AG04450 (cell line): Measurements from ENCODE around the gene SBK2. TPM values are rescaled to one million over a fixed set of nuclear protein-coding genes. Genes with fewer than 3 reads are reported as not detected.
A peak's percentile ranks its signal among the peaks of the same experiment; 100 is the strongest.
"Not testable (repeated sequence)": the region's sequence is repeated elsewhere in the genome, so short reads cannot be mapped to it uniquely, and the experiment has no call there.

Experiments
- CTCF ChIA-PET: fragments of 300-600, 350-600 bp; formaldehyde crosslinking; extraction: SDS; loops from one replicate; lab custom pipeline; 2022; ENCODE audit warnings: antibody characterized with exemption, inconsistent platforms; lab: Charles Lee
- POLR2A ChIA-PET: fragments of 350-600 bp; formaldehyde crosslinking; extraction: SDS; loops from one replicate; lab custom pipeline; 2021; ENCODE audit warnings: antibody characterized with exemption, inconsistent platforms; lab: Yijun Ruan, JAX
- DNase-seq: peaks from one replicate; pipeline ENCODE4 v3.0.0-alpha.2; 2011; ENCODE audit warnings: low read depth, low spot score
- H3K27ac ChIP-seq: one replicate; pipeline ENCODE4 v1.5.1; 2012; ENCODE audit warnings: low read depth, low read length, control low read depth
- H3K27me3 ChIP-seq: one replicate; pipeline ENCODE4 v1.6.0; 2012; ENCODE audit warnings: low read length; ENCODE audit not compliant: control insufficient read depth, insufficient read depth
- H3K4me3 ChIP-seq: 2 replicates; pipeline ENCODE4 v1.5.1; 2011; ENCODE audit warnings: mild to moderate bottlenecking, low read depth, low read length, control low read depth
- H3K9me3 ChIP-seq: 2 replicates; pipeline ENCODE4 v1.5.1; 2012; ENCODE audit warnings: low read length; ENCODE audit not compliant: control insufficient read depth, insufficient read depth
- polyA plus RNA-seq: library from polyadenylated mRNA; depleted of rRNA; stranded (reverse); fragments of >200 nt; gene quantifications from 2 replicates; pipeline ENCODE4 v1.2.3, GENCODE V29; 2011
- TF ChIP-seq, protein P1 (sequence below): IDR thresholded peaks from 2 replicates; pipeline ENCODE4 v1.5.1; 2011; ENCODE audit warnings: low read depth, low read length, control low read depth, inconsistent platforms

Gene SBK2
- polyA plus RNA-seq, 1 experiment: 0.10 TPM

DNA sequence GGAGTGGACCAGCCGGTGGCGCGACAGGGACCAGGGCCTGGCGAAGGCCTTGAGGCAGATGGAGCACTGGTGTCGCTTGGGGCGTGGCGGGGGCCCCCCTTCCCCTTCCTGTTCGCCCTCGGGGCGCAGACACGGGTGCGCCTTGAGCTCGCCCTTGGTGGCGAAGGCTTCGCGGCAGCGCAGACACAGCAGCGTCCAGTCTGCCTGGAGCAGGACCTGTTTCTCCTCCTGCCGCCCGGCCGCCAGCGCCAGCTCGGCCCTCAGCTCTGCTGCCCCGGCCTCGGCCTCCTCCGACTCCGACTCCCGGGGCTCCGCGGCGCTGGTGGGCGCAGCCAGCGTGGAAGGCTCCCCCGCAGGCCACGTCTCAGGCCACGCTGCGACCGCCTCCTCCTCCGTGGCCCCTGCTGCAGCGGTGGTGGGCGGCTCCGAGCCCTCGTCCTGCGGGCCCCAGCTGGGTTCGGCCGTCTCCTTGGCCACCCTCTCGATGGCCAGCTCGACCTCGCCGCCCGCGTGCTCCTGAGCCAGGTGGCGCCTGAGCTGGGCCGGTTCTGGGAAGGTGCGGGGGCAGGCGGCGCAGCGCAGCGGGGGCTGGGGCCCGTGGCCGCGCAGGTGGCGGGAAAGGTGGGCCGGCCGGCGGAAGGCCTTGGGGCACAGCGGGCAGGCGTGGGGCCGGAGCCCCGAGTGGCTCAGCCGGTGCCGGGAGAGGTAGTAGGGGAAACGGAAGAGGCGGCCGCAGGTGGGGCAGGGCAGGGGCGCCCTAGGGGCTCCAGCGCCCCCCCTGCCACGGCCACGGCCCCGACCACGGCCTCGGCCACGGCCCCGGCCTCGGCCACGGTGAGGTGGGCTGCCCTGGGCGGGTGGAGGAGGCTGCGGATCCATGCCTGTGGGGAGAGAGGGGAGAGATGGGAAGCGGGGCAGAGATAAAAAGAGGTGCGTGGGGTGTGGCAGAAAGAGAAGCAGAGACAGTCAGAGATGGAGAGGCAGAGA lies 42.1 kb upstream of the SBK2 start:
- POLR2A ChIA-PET: no interaction called here
- Histone ChIP-seq H3K4me3 (peak overlapping the region; percentile 96), H3K9me3 (no peaks in the 10 kb centered on the region; the same call in 1 of the 2 replicates), H3K27ac (no peak overlapping the region), H3K27me3 (no peaks in the 10 kb centered on the region)
- no peak for DNase-seq
- TF ChIP-seq, protein P1, sequence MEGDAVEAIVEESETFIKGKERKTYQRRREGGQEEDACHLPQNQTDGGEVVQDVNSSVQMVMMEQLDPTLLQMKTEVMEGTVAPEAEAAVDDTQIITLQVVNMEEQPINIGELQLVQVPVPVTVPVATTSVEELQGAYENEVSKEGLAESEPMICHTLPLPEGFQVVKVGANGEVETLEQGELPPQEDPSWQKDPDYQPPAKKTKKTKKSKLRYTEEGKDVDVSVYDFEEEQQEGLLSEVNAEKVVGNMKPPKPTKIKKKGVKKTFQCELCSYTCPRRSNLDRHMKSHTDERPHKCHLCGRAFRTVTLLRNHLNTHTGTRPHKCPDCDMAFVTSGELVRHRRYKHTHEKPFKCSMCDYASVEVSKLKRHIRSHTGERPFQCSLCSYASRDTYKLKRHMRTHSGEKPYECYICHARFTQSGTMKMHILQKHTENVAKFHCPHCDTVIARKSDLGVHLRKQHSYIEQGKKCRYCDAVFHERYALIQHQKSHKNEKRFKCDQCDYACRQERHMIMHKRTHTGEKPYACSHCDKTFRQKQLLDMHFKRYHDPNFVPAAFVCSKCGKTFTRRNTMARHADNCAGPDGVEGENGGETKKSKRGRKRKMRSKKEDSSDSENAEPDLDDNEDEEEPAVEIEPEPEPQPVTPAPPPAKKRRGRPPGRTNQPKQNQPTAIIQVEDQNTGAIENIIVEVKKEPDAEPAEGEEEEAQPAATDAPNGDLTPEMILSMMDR: no peak
- CTCF ChIA-PET: no interaction called here

DNA sequence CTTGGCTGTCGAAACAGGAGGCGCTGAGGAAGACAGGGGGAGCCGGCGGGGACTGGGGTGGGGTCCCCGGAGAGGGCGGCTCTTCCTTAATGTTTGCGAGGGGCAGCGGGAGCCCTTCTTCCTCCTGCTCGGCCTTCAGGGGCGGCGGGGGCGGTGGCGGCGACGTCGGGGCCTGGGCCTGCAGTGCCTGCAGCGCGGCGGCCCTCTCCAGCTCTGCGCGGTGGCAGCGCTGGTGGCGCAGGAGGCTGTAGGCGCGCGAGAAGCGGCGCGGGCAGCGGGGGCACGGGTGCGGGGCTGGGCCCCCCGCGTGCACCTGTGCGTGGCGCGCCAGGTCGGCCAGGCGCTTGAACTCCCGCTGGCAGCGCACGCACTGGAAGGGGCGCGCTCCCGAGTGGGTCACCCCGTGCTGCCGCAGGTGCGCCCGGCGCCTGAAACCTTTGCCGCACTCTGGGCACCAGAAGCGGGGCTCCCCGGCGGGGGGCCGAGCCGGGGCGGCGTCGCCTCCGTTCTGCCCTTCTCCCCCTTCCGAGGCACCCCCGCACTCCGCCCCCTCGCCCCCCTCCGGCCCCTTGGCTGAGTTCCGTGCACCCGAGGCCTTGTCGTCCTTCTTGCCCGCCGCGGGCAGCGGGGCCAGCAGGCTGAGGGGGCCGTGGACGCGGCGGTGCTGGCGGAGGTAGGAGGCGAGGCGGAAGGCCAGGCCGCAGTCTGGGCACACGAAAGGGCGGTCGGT lies 41.3 kb upstream of the SBK2 start:
- TF ChIP-seq, protein P1: no peak
- Histone ChIP-seq H3K9me3 (no peaks in the 10 kb centered on the region; the same call in 1 of the 2 replicates), H3K4me3 (no peak overlapping the region), H3K27me3 (no peaks in the 10 kb centered on the region), H3K27ac (no peak overlapping the region)
- DNase-seq: no peak
- ChIA-PET POLR2A (no interaction called here), CTCF (no interaction called here)

DNA sequence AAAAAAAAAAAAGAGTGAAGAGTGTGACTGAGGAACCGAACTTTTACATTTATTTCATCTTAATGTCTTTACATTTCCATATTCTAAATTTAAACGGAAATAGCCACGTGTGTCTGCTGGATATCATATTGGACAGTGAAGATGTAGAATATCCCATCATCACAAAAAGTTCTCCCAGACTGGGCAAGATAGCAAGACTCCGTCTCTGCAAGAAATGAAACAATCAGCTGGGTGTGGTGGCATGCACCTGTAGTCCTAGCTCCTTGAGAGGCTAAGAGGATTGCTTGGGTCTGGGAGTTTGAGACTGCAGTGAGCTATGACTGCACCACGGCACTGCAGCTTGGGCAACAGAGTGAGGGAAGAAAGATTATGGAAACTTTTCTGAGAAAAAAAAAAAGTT lies 39.8 kb upstream of the SBK2 start:
- ChIA-PET CTCF (interaction anchor here (1.3 kb wide), 1 partner anchor 56 kb away, joined by 3 read pairs; no protein-coding TSS in a partner anchor), POLR2A (interaction anchor here (0.6 kb wide), 1 partner anchor 43 kb away, joined by 5 read pairs; no protein-coding TSS in a partner anchor)
- no peak for DNase-seq
- Histone ChIP-seq H3K27ac (no peak overlapping the region), H3K27me3 (no peaks in the 10 kb centered on the region), H3K4me3 (no peak overlapping the region), H3K9me3 (no peaks in the 10 kb centered on the region; the same call in 1 of the 2 replicates)
- TF ChIP-seq, protein P1: no peak

DNA sequence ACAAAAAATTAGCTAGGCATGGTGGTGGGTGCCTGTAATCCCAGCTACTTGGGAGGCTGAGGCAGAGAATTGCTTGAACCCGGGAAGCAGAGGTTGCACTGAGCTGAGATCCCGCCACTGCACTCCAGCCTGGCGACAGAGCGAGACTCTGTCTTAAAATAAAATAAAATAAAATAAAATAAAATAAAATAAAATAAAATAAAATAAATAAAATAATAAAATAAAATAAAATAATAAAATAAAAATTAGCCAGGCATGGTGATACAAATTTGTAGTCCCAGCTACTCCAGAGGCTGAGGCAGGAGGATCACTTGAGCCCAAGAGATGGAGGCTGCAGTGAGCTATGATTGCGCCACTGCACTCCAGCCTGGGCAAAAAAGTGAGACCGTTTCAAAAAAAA lies 37.0 kb upstream of the SBK2 start:
- not testable (repeated sequence) for DNase-seq, H3K27me3 ChIP-seq, H3K4me3 ChIP-seq, H3K9me3 ChIP-seq, H3K27ac ChIP-seq
- CTCF ChIA-PET: interaction anchor here (0.6 to 2.3 kb wide), 2 partner anchors 53 to 70 kb away, joined by 4 to 10 read pairs; no protein-coding TSS in a partner anchor
- POLR2A ChIA-PET: interaction anchor here (0.6 to 1.0 kb wide), 3 partner anchors 11 to 400 kb away, joined by 3 to 5 read pairs (median 4); no protein-coding TSS in a partner anchor

DNA sequence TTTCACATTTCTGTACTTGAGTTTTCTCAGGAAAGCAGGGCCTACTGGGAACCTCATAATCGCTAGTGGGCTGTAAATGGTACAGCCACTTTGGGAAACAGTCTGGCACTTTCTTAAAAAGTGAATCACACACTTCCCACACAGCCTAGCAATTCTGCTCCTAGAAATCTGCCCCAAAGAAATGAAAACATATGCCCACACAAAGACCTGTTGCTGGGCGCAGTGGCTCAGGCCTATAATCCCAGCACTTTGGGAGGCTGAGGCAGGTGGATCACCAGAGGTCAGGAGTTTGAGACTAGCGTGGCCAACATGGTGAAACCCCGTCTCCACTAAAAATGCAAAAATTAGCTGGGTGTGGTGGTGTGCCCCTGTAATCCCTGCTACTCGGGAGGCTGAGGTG lies 32.5 kb upstream of the SBK2 start:
- CTCF ChIA-PET: not testable (repeated sequence)

More for the DNA sequence above, 32.5 kb upstream of the SBK2 start:
- DNase-seq, H3K9me3 ChIP-seq, H3K27ac ChIP-seq, POLR2A ChIA-PET, H3K4me3 ChIP-seq: not testable (repeated sequence)
- H3K27me3 ChIP-seq: peaks cover 13% of the 10 kb centered on the region
